HEK293 (cell line): ENCODE results near the gene RHOB.

Experiments used
- CTCF ChIA-PET: fragments of 350-600 bp; formaldehyde crosslinking; extraction: SDS; loops from one replicate; lab custom pipeline; 2021; ENCODE audit warnings: antibody characterized with exemption; lab: Yijun Ruan, JAX
- POLR2A ChIA-PET: fragments of 300-600 bp; formaldehyde crosslinking; extraction: SDS; loops from one replicate; lab custom pipeline; 2020; ENCODE audit warnings: antibody characterized with exemption, inconsistent platforms; lab: Yijun Ruan, JAX
- H3K27ac ChIP-seq: fragments of 200-500 bp; sonication (Bioruptor generic); 2 replicates; pipeline ENCODE4 v1.5.1; 2014; ENCODE audit warnings: low read depth, low read length, control low read depth, inconsistent platforms; ENCODE audit errors: extremely low read depth
- H3K36me3 ChIP-seq, 2 experiments: fragments of 200-500 bp in 1 of 2; sonication (Bioruptor generic) in 1 of 2; 1 replicate in 1 of 2; 2 replicates in 1 of 2; pipeline ENCODE4 v1.5.1; 2014 to 2017; ENCODE audit warnings: inconsistent platforms in 2 of 2, low read length in 2 of 2; ENCODE audit not compliant: control insufficient read depth in 2 of 2, insufficient read depth in 1 of 2
- H3K4me1 ChIP-seq: fragments of 200-500 bp; sonication (Bioruptor generic); 2 replicates; pipeline ENCODE4 v1.5.1; 2014; ENCODE audit warnings: mild to moderate bottlenecking, low read length, inconsistent platforms; ENCODE audit not compliant: control insufficient read depth, insufficient read depth
- H3K4me3 ChIP-seq: 2 replicates; pipeline ENCODE4 v1.5.1; 2011; ENCODE audit warnings: low read depth, mild to moderate bottlenecking, control low read depth, low read length, moderate library complexity
- H3K9me3 ChIP-seq: fragments of 200-500 bp; sonication (Bioruptor generic); 2 replicates; pipeline ENCODE4 v1.5.1; 2014; ENCODE audit warnings: low read depth, low read length, inconsistent platforms; ENCODE audit not compliant: control insufficient read depth, insufficient read depth
- ELK4 ChIP-seq: IDR thresholded peaks from 2 replicates; pipeline ENCODE4 v1.6.1; 2011; ENCODE audit warnings: mild to moderate bottlenecking, low read depth, low read length, borderline replicate concordance
- PRDM1 ChIP-seq: fragments of 450-650 bp; formaldehyde crosslinking; IDR thresholded peaks from 2 replicates; pipeline ENCODE4; 2016; ENCODE audit warnings: missing biosample characterization, missing genetic modification characterization
- REST ChIP-seq: fragments of 450-650 bp; formaldehyde crosslinking; IDR thresholded peaks from 2 replicates; pipeline ENCODE4 v1.5.1; 2016; ENCODE audit warnings: missing biosample characterization, missing genetic modification characterization
- ZBTB20 ChIP-seq: fragments of 450-650 bp; formaldehyde crosslinking; IDR thresholded peaks from 2 replicates; pipeline ENCODE4 v1.5.1; 2016; ENCODE audit warnings: missing biosample characterization, missing genetic modification characterization
- ZBTB7A ChIP-seq: fragments of 450-650 bp; formaldehyde crosslinking; IDR thresholded peaks from 2 replicates; pipeline ENCODE4 v1.5.1; 2016; ENCODE audit warnings: low read depth, missing biosample characterization, missing genetic modification characterization
- ZFP37 ChIP-seq: fragments of 450-650 bp; formaldehyde crosslinking; IDR thresholded peaks from 2 replicates; pipeline ENCODE4 v1.5.1; 2016; ENCODE audit warnings: missing biosample characterization, missing genetic modification characterization
- ZNF112 ChIP-seq: fragments of 450-650 bp; formaldehyde crosslinking; IDR thresholded peaks from 2 replicates; pipeline ENCODE4 v1.5.0; 2017; ENCODE audit warnings: missing biosample characterization, missing genetic modification characterization
- ZNF174 ChIP-seq: fragments of 450-650 bp; formaldehyde crosslinking; IDR thresholded peaks from 2 replicates; pipeline ENCODE4 v1.5.0; 2017; ENCODE audit warnings: missing biosample characterization, mild to moderate bottlenecking, missing genetic modification characterization
- ZNF184 ChIP-seq: fragments of 450-650 bp; IDR thresholded peaks from 2 replicates; pipeline ENCODE4 v1.5.1; 2018; ENCODE audit warnings: missing biosample characterization, mild to moderate bottlenecking, missing genetic modification characterization
- ZNF221 ChIP-seq: fragments of 450-650 bp; formaldehyde crosslinking; IDR thresholded peaks from 2 replicates; pipeline ENCODE4 v1.5.1; 2017; ENCODE audit warnings: missing biosample characterization, missing genetic modification characterization, borderline replicate concordance
- ZNF248 ChIP-seq: fragments of 450-650 bp; formaldehyde crosslinking; IDR thresholded peaks from 2 replicates; pipeline ENCODE4 v1.5.1; 2017; ENCODE audit warnings: missing biosample characterization, missing genetic modification characterization
- ZNF302 ChIP-seq: fragments of 450-650 bp; formaldehyde crosslinking; IDR thresholded peaks from 2 replicates; pipeline ENCODE4 v1.5.1; 2016; ENCODE audit warnings: missing biosample characterization, missing genetic modification characterization, low read depth
- ZNF423 ChIP-seq: fragments of 450-650 bp; formaldehyde crosslinking; IDR thresholded peaks from 2 replicates; pipeline ENCODE4 v1.5.1; 2016; ENCODE audit warnings: missing biosample characterization, missing genetic modification characterization
- ZNF449 ChIP-seq: fragments of 450-650 bp; formaldehyde crosslinking; IDR thresholded peaks from 2 replicates; pipeline ENCODE4 v1.5.1; 2017; ENCODE audit warnings: missing biosample characterization, mild to moderate bottlenecking, missing genetic modification characterization, moderate library complexity
- ZNF513 ChIP-seq: fragments of 450-650 bp; IDR thresholded peaks from 2 replicates; pipeline ENCODE4 v1.5.1; 2018; ENCODE audit warnings: missing biosample characterization, missing genetic modification characterization
- ZNF639 ChIP-seq: fragments of 450-650 bp; formaldehyde crosslinking; IDR thresholded peaks from 2 replicates; pipeline ENCODE4 v1.5.1; 2016; ENCODE audit warnings: missing biosample characterization, missing genetic modification characterization
- ZNF785 ChIP-seq: fragments of 450-650 bp; formaldehyde crosslinking; IDR thresholded peaks from 2 replicates; pipeline ENCODE4 v1.5.1; 2016; ENCODE audit warnings: missing biosample characterization, missing genetic modification characterization
- ZNF830 ChIP-seq: fragments of 450-650 bp; IDR thresholded peaks from 2 replicates; pipeline ENCODE4 v1.5.0; 2018; ENCODE audit warnings: missing biosample characterization, missing genetic modification characterization, low read depth, mild to moderate bottlenecking, moderate library complexity
- ZSCAN23 ChIP-seq: fragments of 450-650 bp; formaldehyde crosslinking; IDR thresholded peaks from 2 replicates; pipeline ENCODE4 v1.5.1; 2016; ENCODE audit warnings: missing biosample characterization, missing genetic modification characterization

Gene RHOB

GRCh38 chr2:20469595-20469994, 22.7 kb downstream of the RHOB start:
- POLR2A ChIA-PET, result interaction anchor here (4.0 kb wide), 1 partner anchor 21 kb away, joined by 39 read pairs; the partner anchor contains the start of gene RHOB

More at GRCh38 chr2:20469595-20469994, 22.7 kb downstream of the RHOB start:
- Histone ChIP-seq H3K9me3 (no peaks in the 10 kb centered on the region), H3K4me1 (no peaks in the 10 kb centered on the region; the same call in 1 of the 2 replicates), H3K4me3 (no peak overlapping the region), H3K36me3 (no peaks in the 10 kb centered on the region), H3K27ac (no peak overlapping the region)
- CTCF ChIA-PET, result no interaction called here
- TF ChIP-seq ZNF302 (tag by site-specific recombination) (no peak), ZNF830 (tag by site-specific recombination) (no peak), ZNF785 (tag by site-specific recombination) (no peak), ZNF248 (tag by site-specific recombination) (no peak), ZBTB20 (tag by site-specific recombination) (no peak), ZNF423 (tag by site-specific recombination) (no peak), ZBTB7A (tag by site-specific recombination) (no peak), ZFP37 (no peak), ZNF221 (tag by site-specific recombination) (no peak), ZNF184 (tag by site-specific recombination) (no peak), ZNF449 (no peak), ELK4 (no peak), ZSCAN23 (tag by site-specific recombination) (no peak), ZNF174 (tag by site-specific recombination) (no peak), ZNF639 (tag by site-specific recombination) (no peak), ZNF513 (no peak), ZNF112 (tag by site-specific recombination) (no peak), REST (tag by site-specific recombination) (no peak), PRDM1 (tag by site-specific recombination) (no peak)
